AG09309 (cell line): ENCODE results near the gene FAM50A.

Experiments used
- DNase-seq: peaks from one replicate; pipeline ENCODE4 v3.0.0-alpha.2; 2010; ENCODE audit warnings: low read depth
- H3K4me3 ChIP-seq: 2 replicates; pipeline ENCODE4 v1.5.1; 2011; ENCODE audit warnings: mild to moderate bottlenecking, low read depth, low read length, moderate library complexity; ENCODE audit not compliant: control insufficient read depth
- TF ChIP-seq, protein P1 (sequence below): IDR thresholded peaks from 2 replicates; pipeline ENCODE4 v1.5.1; 2011; ENCODE audit warnings: mild to moderate bottlenecking, low read depth, low read length, inconsistent platforms; ENCODE audit not compliant: insufficient read depth, control insufficient read depth; ENCODE audit errors: missing control alignments

The FAM50A gene

DNA sequence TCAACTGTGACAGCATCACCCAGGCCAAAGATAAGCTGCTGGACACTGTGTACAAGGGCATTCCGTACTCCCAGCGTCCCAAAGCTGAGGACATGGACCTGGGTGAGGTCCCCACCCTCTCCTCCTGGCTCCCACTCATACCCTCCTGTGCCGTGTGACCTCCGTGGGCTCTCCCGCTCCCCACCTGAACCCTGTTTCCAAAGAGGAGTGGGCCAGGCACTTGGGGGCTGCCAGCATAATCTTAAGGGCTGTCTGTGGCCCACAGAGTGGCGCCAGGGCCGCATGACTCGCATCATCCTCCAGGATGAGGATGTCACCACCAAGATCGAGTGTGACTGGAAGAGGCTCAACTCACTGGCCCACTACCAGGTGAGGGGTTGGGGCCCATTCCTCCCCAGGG is 25.2 kb downstream of the FAM50A start:
- H3K4me3 ChIP-seq = no peak overlapping the region
- TF ChIP-seq, protein P1, sequence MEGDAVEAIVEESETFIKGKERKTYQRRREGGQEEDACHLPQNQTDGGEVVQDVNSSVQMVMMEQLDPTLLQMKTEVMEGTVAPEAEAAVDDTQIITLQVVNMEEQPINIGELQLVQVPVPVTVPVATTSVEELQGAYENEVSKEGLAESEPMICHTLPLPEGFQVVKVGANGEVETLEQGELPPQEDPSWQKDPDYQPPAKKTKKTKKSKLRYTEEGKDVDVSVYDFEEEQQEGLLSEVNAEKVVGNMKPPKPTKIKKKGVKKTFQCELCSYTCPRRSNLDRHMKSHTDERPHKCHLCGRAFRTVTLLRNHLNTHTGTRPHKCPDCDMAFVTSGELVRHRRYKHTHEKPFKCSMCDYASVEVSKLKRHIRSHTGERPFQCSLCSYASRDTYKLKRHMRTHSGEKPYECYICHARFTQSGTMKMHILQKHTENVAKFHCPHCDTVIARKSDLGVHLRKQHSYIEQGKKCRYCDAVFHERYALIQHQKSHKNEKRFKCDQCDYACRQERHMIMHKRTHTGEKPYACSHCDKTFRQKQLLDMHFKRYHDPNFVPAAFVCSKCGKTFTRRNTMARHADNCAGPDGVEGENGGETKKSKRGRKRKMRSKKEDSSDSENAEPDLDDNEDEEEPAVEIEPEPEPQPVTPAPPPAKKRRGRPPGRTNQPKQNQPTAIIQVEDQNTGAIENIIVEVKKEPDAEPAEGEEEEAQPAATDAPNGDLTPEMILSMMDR = no peak
- no peak for DNase-seq

DNA sequence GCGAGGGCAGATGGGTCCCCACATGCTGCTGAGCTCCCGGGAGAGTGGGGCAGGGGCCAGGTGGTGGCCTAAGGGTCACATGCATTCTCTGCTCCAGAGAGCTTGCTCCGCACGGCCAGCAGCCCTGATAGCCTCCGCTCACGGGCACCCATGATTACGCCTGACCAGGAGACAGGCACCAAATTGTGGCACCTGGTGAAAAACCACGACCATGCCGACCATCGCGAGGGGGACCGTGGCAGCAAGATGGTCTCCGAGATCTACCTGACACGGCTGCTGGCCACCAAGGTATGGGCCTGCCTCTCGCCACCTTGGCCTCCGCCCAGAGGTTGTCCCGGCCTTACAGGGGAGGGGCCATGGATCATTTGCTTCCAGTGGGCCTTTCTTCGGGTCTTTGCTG is 25.9 kb downstream of the FAM50A start:
- TF ChIP-seq, protein P1 = no peak
- DNase-seq = no peak

DNA sequence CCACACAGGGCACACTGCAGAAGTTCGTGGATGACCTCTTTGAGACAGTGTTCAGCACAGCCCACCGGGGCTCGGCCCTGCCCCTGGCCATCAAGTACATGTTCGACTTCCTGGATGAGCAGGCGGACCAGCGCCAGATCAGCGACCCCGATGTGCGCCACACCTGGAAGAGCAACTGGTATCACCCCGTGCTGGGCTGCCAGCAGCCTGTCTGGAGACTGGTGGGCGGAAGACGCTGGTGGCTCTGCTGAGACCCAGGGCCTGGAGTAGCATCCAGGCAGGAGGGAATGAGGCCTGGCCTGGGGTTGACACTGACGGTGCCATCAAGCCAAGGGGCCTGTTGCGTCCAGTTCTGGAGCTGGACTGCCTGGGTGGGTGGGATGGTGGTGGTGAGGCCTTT is 26.5 kb downstream of the FAM50A start:
- no peak overlapping the region for H3K4me3 ChIP-seq
- TF ChIP-seq, protein P1 = no peak
- no peak for DNase-seq

More for the DNA sequence above, 25.9 kb downstream of the FAM50A start:
- H3K4me3 ChIP-seq = no peak overlapping the region

DNA sequence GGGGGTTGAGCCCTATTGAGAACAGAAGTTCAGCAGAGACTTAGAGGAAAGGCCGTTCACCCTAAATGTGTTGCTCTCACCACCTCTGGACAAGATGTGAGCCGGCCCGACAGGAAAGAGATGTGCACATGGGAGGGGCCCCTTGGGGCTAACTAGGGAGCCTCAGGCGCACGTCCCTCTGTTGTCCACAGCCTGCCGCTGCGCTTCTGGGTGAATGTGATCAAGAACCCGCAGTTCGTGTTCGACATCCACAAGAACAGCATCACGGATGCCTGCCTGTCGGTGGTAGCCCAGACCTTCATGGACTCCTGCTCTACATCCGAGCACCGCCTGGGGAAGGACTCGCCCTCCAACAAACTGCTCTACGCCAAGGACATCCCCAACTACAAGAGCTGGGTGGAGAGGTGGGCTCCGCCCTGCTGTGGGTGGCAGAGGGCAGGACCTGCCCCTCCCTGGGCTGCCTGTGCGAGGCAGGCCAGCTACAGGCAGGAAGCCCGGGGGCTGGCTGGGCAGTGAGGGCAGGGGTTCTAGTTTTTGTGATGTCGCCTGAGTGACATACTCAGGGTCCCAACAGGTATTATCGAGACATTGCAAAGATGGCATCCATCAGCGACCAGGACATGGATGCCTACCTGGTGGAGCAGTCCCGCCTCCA is 27.1 kb downstream of the FAM50A start:
- no peak overlapping the region for H3K4me3 ChIP-seq
- DNase-seq = no peak
- TF ChIP-seq, protein P1 = no peak

DNA sequence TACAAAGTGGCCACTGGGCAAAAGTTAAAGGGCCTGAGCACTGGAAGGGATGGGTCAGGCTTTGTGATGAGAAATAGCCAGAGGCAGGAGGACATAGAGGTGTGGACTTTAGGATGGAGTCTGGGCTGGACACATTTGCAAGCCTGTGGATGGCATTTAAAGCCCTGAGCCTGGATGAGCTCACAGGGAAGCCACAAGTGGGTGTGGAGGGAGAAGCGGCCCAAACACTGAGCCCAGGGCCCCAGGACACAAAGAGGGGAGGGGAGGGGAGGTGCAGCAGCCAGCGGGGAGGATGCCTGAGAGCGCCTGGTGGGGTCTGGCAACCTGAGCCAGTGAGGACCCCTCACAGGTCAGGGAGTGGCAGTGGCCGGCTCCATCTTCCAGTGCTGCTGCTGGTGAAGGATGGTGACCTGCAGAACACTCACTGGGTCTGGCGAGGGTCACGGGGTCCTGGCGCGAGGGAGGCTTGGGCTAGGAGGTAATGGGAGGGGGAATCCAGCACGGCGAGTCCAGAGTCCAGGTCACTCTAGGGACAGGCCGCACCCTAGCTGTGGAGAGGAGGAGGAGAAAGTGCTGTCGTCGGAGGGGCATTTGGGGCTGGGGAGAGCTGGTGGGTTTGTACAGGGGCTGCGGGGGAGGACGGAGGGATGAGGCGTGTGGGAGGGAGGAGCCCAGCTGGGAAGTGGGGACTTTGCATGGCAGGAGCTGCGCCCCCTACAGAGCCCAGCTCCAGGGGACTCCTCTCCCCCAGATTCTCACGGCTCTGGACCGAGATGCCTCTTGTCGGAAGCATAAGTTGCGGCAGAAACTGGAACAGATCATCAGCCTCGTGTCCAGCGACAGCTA is 28.1 kb downstream of the FAM50A start:
- no peak for DNase-seq
- H3K4me3 ChIP-seq = no peak overlapping the region
- TF ChIP-seq, protein P1 = no peak

DNA sequence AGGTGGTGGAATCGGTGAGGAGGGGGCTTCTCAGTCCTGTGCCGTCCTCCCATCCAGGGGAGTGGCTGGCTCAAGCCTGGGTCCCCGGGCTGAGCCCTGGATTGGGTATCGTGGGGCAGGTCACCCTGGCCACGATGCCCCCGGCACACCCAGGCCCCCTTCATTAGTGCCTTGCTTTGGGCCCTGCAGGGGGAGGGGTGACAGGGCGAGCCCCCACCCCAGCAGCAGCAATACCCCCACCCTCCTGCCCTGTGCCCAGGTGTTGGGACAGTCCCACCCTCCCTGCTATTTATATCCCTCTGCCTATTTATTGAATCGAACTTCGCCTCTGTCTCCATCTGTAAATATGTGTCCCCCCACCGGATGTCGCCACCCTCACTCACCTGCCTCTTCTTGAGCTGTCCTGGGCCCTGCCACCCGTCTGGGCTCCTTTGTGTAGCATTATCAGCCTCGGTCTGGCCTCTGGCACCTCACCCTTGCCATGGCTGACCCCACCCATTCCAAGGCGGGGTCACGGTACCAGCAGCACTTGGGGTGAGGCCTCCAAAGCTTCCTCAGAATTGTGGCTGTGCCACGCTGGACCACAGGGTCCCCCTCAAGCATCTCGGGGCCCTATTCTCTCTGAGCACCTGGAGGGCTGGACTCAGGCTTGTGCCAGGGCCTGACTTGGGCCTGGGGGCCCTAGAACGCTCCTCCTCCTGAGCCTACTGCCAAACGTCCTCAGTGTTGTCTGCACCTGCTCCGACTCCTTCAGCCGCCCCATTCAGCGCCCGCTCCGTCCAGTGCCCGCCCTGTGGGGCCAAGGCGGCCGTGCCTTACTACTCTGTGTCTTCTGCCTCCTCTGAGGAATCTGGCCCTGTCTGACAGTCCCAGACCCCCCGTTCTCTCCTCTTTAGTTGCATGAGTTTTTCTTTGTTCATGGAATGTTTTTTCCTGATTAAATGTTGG is 29.0 kb downstream of the FAM50A start:
- no peak overlapping the region for H3K4me3 ChIP-seq
- TF ChIP-seq, protein P1 = no peak
- no peak for DNase-seq
